H4 (cell line): Measurements from ENCODE around the gene CCDC127. TPM values are rescaled to one million over a fixed set of nuclear protein-coding genes. Genes with fewer than 3 reads are reported as not detected.
"Not testable (repeated sequence)": the region's sequence is repeated elsewhere in the genome, so short reads cannot be mapped to it uniquely, and the experiment has no call there.

ENCODE experiments used
- DNase-seq: peaks from one replicate; pipeline ENCODE4 v3.0.0-alpha.2; 2015; ENCODE audit warnings: low spot score
- total RNA-seq: library from RNA; depleted of rRNA; stranded (reverse); fragments of >200 nt; shearing (Covaris generic); gene quantifications from 2 replicates; pipeline ENCODE4 v1.2.3, GENCODE V29; 2014

The CCDC127 gene
- total RNA-seq, 1 experiment from 2014 or later: 4.8 TPM

GRCh38 chr5:172841-173251, 45.1 kb downstream of the CCDC127 start:
- DNase-seq: no peak

- DNase-seq: no peak
These were observed 45.5 kb downstream of the CCDC127 start for GRCh38 chr5:172421-172820.

GRCh38 chr5:171801-172331, 46.1 kb downstream of the CCDC127 start:
- no peak for DNase-seq

GRCh38 chr5:170971-171800, 46.8 kb downstream of the CCDC127 start:
- no peak for DNase-seq

- DNase-seq: no peak
These were observed 48.2 kb downstream of the CCDC127 start for GRCh38 chr5:169728-170094.

- DNase-seq: no peak
These were observed 48.8 kb downstream of the CCDC127 start for GRCh38 chr5:169071-169727.

- peak; percentile 94 for DNase-seq
These were observed 49.8 kb downstream of the CCDC127 start for GRCh38 chr5:167982-168660.

- no peak for DNase-seq
These were observed 50.4 kb downstream of the CCDC127 start for GRCh38 chr5:167511-167910.

GRCh38 chr5:166441-167372, 51.2 kb downstream of the CCDC127 start:
- no peak for DNase-seq

- DNase-seq: not testable (repeated sequence)
These were observed 53.2 kb downstream of the CCDC127 start for GRCh38 chr5:164783-165182.

- DNase-seq: no peak
These were observed 53.7 kb downstream of the CCDC127 start for GRCh38 chr5:164244-164643.

- no peak for DNase-seq
These were observed 54.1 kb downstream of the CCDC127 start for GRCh38 chr5:163841-164240.

GRCh38 chr5:163338-163620, 54.7 kb downstream of the CCDC127 start:
- no peak for DNase-seq

GRCh38 chr5:162565-163337, 55.2 kb downstream of the CCDC127 start:
- DNase-seq: no peak

- DNase-seq: no peak
These were observed 55.8 kb downstream of the CCDC127 start for GRCh38 chr5:162190-162564.

- no peak for DNase-seq
These were observed 56.2 kb downstream of the CCDC127 start for GRCh38 chr5:161803-162110.

- DNase-seq: no peak
These were observed 56.8 kb downstream of the CCDC127 start for GRCh38 chr5:160921-161802.

GRCh38 chr5:160173-160510, 57.8 kb downstream of the CCDC127 start:
- no peak for DNase-seq

GRCh38 chr5:159448-160172, 58.3 kb downstream of the CCDC127 start:
- DNase-seq: no peak
